ENCODE measurements around the gene IBA57.

IBA57 gene

GRCh38 chr1:228207381-228207810 lies 41.8 kb downstream of the IBA57 start:
- Histone ChIP-seq H3K27ac (ENCODE audit: low read depth in 2 of 2, low read length in 2 of 2) (no peak overlapping the region), H3K27me3 (ENCODE audit: control insufficient read depth in 2 of 2, insufficient read depth in 2 of 2, low read length in 2 of 2) (peaks cover 0 to 4% of the 10 kb centered on the region in 2 donors), H3K4me3 (ENCODE audit: low read length in 2 of 2) (no peak overlapping the region), H3K36me3 (ENCODE audit: control insufficient read depth in 2 of 2, insufficient read depth in 2 of 2, low read length in 2 of 2) (no peaks in the 10 kb centered on the region), H3K9me3 (ENCODE audit: control insufficient read depth in 2 of 2, low read length in 2 of 2) (no peaks in the 10 kb centered on the region), H3K9ac (ENCODE audit: low read depth in 1 of 2, low read length in 2 of 2) (no peak overlapping the region), H3K4me1 (ENCODE audit: control insufficient read depth in 2 of 2, insufficient read depth in 2 of 2, low read length in 2 of 2) (no peaks in the 10 kb centered on the region)

- H3K4me3 ChIP-seq (ENCODE audit: low read length in 2 of 2): no peak within 1 kb of the TSS
- peaks cover 0 to 4% of the 10 kb centered on the region in 2 donors for H3K27me3 ChIP-seq (ENCODE audit: control insufficient read depth in 2 of 2, insufficient read depth in 2 of 2, low read length in 2 of 2)
- no peak within 1 kb of the TSS for H3K9ac ChIP-seq (ENCODE audit: low read depth in 1 of 2, low read length in 2 of 2)
- no peaks in the 10 kb centered on the region for H3K9me3 ChIP-seq (ENCODE audit: control insufficient read depth in 2 of 2, low read length in 2 of 2)
- H3K36me3 ChIP-seq (ENCODE audit: control insufficient read depth in 2 of 2, insufficient read depth in 2 of 2, low read length in 2 of 2): no peaks in the 10 kb centered on the region
- H3K27ac ChIP-seq (ENCODE audit: low read depth in 2 of 2, low read length in 2 of 2): no peak within 1 kb of the TSS
- H3K4me1 ChIP-seq (ENCODE audit: control insufficient read depth in 2 of 2, insufficient read depth in 2 of 2, low read length in 2 of 2): no peaks in the 10 kb centered on the region
These were observed 42.5 kb downstream of the IBA57 start, which contains the start of gene OBSCN for GRCh38 chr1:228207851-228208821. OBSCN (plus strand) TSS chr1:228208044; CDS start chr1:228211784, 3,740 bp downstream.

- Histone ChIP-seq H3K36me3 (ENCODE audit: control insufficient read depth in 2 of 2, insufficient read depth in 2 of 2, low read length in 2 of 2) (no peaks in the 10 kb centered on the region), H3K9ac (ENCODE audit: low read depth in 1 of 2, low read length in 2 of 2) (no peak overlapping the region), H3K9me3 (ENCODE audit: control insufficient read depth in 2 of 2, low read length in 2 of 2) (no peaks in the 10 kb centered on the region), H3K4me1 (ENCODE audit: control insufficient read depth in 2 of 2, insufficient read depth in 2 of 2, low read length in 2 of 2) (no peaks in the 10 kb centered on the region), H3K27ac (ENCODE audit: low read depth in 2 of 2, low read length in 2 of 2) (no peak overlapping the region), H3K27me3 (ENCODE audit: control insufficient read depth in 2 of 2, insufficient read depth in 2 of 2, low read length in 2 of 2) (peaks cover 0 to 4% of the 10 kb centered on the region in 2 donors), H3K4me3 (ENCODE audit: low read length in 2 of 2) (no peak overlapping the region)
These were observed 43.4 kb downstream of the IBA57 start for GRCh38 chr1:228208831-228209551.

- Histone ChIP-seq H3K9me3 (ENCODE audit: control insufficient read depth in 2 of 2, low read length in 2 of 2) (no peaks in the 10 kb centered on the region), H3K4me1 (ENCODE audit: control insufficient read depth in 2 of 2, insufficient read depth in 2 of 2, low read length in 2 of 2) (no peaks in the 10 kb centered on the region), H3K9ac (ENCODE audit: low read depth in 1 of 2, low read length in 2 of 2) (no peak overlapping the region), H3K36me3 (ENCODE audit: control insufficient read depth in 2 of 2, insufficient read depth in 2 of 2, low read length in 2 of 2) (no peaks in the 10 kb centered on the region), H3K27ac (ENCODE audit: low read depth in 2 of 2, low read length in 2 of 2) (no peak overlapping the region), H3K27me3 (ENCODE audit: control insufficient read depth in 2 of 2, insufficient read depth in 2 of 2, low read length in 2 of 2) (peaks cover 0 to 4% of the 10 kb centered on the region in 2 donors), H3K4me3 (ENCODE audit: low read length in 2 of 2) (no peak overlapping the region)
These were observed 44.1 kb downstream of the IBA57 start for GRCh38 chr1:228209657-228210056.

- Histone ChIP-seq H3K27me3 (ENCODE audit: control insufficient read depth in 2 of 2, insufficient read depth in 2 of 2, low read length in 2 of 2) (peaks cover 0 to 4% of the 10 kb centered on the region in 2 donors), H3K36me3 (ENCODE audit: control insufficient read depth in 2 of 2, insufficient read depth in 2 of 2, low read length in 2 of 2) (no peaks in the 10 kb centered on the region), H3K4me3 (ENCODE audit: low read length in 2 of 2) (no peak overlapping the region), H3K9ac (ENCODE audit: low read depth in 1 of 2, low read length in 2 of 2) (no peak overlapping the region), H3K4me1 (ENCODE audit: control insufficient read depth in 2 of 2, insufficient read depth in 2 of 2, low read length in 2 of 2) (no peaks in the 10 kb centered on the region), H3K27ac (ENCODE audit: low read depth in 2 of 2, low read length in 2 of 2) (no peak overlapping the region), H3K9me3 (ENCODE audit: control insufficient read depth in 2 of 2, low read length in 2 of 2) (no peaks in the 10 kb centered on the region)
These were observed 44.6 kb downstream of the IBA57 start for GRCh38 chr1:228210076-228210651.

- H3K9me3 ChIP-seq (ENCODE audit: control insufficient read depth in 2 of 2, low read length in 2 of 2): no peaks in the 10 kb centered on the region
- no peaks in the 10 kb centered on the region for H3K36me3 ChIP-seq (ENCODE audit: control insufficient read depth in 2 of 2, insufficient read depth in 2 of 2, low read length in 2 of 2)
- H3K9ac ChIP-seq (ENCODE audit: low read depth in 1 of 2, low read length in 2 of 2): no peak overlapping the region
- H3K4me3 ChIP-seq (ENCODE audit: low read length in 2 of 2): no peak overlapping the region
- no peak overlapping the region for H3K27ac ChIP-seq (ENCODE audit: low read depth in 2 of 2, low read length in 2 of 2)
- no peaks in the 10 kb centered on the region for H3K4me1 ChIP-seq (ENCODE audit: control insufficient read depth in 2 of 2, insufficient read depth in 2 of 2, low read length in 2 of 2)
- peaks cover 0 to under 1% of the 10 kb centered on the region in 2 donors for H3K27me3 ChIP-seq (ENCODE audit: control insufficient read depth in 2 of 2, insufficient read depth in 2 of 2, low read length in 2 of 2)
These were observed 45.3 kb downstream of the IBA57 start for GRCh38 chr1:228210712-228211530.

- Histone ChIP-seq H3K36me3 (ENCODE audit: control insufficient read depth in 2 of 2, insufficient read depth in 2 of 2, low read length in 2 of 2) (no peaks in the 10 kb centered on the region), H3K27me3 (ENCODE audit: control insufficient read depth in 2 of 2, insufficient read depth in 2 of 2, low read length in 2 of 2) (no peaks in the 10 kb centered on the region), H3K9me3 (ENCODE audit: control insufficient read depth in 2 of 2, low read length in 2 of 2) (no peaks in the 10 kb centered on the region), H3K9ac (ENCODE audit: low read depth in 1 of 2, low read length in 2 of 2) (no peak overlapping the region), H3K27ac (ENCODE audit: low read depth in 2 of 2, low read length in 2 of 2) (no peak overlapping the region), H3K4me3 (ENCODE audit: low read length in 2 of 2) (no peak overlapping the region), H3K4me1 (ENCODE audit: control insufficient read depth in 2 of 2, insufficient read depth in 2 of 2, low read length in 2 of 2) (no peaks in the 10 kb centered on the region)
These were observed 46.2 kb downstream of the IBA57 start for GRCh38 chr1:228211531-228212414.

GRCh38 chr1:228212415-228212965 lies 46.9 kb downstream of the IBA57 start:
- H3K9me3 ChIP-seq (ENCODE audit: control insufficient read depth in 2 of 2, low read length in 2 of 2): no peaks in the 10 kb centered on the region
- H3K9ac ChIP-seq (ENCODE audit: low read depth in 1 of 2, low read length in 2 of 2): no peak overlapping the region
- H3K4me1 ChIP-seq (ENCODE audit: control insufficient read depth in 2 of 2, insufficient read depth in 2 of 2, low read length in 2 of 2): no peaks in the 10 kb centered on the region
- H3K36me3 ChIP-seq (ENCODE audit: control insufficient read depth in 2 of 2, insufficient read depth in 2 of 2, low read length in 2 of 2): no peaks in the 10 kb centered on the region
- H3K4me3 ChIP-seq (ENCODE audit: low read length in 2 of 2): no peak overlapping the region
- no peak overlapping the region for H3K27ac ChIP-seq (ENCODE audit: low read depth in 2 of 2, low read length in 2 of 2)
- no peaks in the 10 kb centered on the region for H3K27me3 ChIP-seq (ENCODE audit: control insufficient read depth in 2 of 2, insufficient read depth in 2 of 2, low read length in 2 of 2)
